ENCODE measurements around the gene CA6.
"Not testable (repeated sequence)": the region's sequence is repeated elsewhere in the genome, so short reads cannot be mapped to it uniquely, and the experiment has no call there.

The CA6 gene

DNA sequence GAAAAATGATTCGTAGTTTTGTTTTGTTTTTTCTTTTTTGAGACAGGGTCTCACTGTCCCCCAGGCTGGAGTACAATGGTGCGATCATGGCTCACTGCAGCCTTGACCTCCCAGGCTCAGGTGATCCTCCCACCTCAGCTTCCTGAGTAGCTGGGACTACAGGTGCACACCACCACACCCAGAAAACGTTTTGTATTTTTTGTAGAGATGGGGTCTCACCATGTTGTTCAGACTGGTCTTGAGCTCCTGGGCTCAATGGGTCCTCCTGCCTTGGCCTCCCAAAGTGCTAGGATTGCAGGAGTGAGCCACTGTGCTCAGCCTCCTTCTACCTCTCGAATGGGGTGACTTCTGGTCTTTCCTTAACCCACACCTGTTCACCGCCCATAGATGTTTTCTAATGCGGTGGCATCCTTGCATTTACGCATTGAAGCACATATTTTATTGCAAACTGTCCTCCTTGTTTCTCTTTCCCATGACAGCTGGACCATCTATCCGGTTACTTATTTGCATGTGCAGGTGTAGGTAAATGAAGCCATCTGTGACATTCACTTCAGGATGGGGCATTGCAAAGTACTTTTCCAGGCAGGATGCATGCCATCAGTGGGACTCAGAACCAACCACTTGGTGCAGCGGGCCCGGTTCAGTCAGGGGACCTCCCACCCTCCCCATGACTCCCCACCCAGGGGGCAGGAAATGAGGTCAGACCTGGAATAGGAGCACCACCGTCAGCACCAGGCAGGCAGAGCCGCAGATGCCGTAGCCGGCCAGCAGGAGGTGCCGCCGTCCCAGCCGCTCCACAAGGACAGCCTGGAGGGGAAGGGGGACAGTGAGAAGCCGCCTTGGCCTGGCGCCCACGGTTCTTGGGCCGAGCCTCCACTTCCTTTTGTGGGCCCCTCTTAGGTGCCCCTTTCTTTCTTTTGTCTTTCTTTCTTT is 64.0 kb downstream of the CA6 start:
- DNase-seq = peak; percentile 34

DNA sequence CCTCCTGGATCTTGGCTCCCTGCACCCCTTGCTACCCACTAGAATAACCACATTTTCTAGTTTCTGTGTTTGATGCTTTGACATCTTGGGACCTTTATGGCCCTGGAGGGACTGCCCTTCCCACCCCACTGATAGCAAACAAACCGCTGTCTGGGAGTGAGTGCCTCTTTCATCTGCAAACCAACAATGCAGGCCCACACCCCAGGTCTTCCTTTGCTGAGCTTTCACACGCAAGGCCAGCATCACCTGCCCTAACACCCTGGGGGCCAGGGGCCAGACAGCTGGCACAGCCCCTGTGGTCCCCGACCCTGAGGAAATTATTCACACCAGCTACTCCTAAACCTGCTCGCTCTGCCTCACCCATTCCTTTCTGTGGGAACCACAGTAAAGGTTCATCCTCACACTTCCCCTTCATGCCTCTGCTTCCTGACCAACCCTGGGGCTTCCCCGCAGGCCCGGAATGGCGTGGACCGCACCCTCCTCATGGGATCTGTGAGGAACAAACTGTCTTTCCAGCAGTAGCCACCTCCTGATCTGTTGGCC is 65.2 kb downstream of the CA6 start:
- DNase-seq = no peak

DNA sequence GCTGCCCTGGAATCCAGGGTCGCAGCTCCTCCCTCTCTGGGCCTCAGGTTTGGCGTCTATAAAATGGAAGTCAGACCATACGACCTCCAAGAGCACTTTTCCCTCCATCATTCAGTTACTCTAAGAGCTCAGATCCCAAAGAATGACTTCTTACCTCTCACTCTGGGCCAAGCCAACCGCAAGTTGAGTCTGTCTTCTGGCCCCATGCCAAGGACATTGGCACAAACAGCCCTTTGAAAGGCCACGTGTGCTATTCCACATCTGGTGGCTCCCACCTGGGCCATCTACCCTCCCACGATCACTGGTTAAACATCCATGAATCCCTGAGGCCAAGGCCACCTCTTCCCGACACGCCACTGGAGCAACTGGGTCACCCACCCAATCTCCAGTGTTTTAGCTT is 68.2 kb downstream of the CA6 start:
- DNase-seq = no peak

DNA sequence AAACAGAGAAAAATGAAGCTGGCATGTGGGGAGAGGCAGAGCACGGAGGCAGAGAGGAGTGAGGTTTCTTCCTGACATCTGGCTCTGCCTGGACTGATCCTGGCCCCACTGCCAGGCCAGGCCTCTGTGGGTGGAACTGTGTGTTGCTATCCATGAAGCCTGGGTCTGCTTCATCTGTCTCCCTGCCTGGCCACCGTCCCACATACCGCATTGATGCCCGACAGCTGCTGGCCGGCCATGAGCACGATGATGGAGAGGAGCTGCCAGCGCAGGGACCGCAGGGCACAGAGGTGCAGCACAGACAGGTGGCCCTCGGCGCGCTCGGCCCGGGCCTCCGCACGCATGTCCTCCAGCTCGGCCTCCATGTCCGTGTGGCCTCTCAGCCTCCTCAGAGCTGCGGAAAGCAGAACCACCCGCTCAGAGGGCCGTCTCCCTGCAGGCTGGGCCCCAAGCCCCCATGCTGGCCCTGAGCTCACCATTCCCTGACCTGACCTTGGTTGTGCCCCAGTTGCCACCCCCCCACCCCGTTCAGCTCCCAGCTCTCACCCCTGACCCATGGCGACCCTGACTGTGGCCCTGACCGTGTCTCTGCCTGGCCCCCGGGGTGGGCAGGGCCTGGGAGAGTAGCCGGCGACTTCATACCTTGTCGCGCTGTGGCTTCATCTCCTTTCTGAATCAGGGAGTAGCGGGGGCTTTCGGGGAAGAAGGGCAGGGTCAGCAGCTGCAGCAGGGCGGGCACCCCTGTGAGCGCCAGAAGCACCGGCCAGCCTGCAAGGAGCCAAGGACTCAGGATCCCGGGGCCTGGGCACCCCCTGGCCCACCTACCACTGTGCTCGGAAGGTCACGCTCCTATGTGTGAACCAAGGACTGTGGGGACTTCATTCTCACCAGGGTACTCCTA is 69.1 kb downstream of the CA6 start:
- DNase-seq = no peak

DNA sequence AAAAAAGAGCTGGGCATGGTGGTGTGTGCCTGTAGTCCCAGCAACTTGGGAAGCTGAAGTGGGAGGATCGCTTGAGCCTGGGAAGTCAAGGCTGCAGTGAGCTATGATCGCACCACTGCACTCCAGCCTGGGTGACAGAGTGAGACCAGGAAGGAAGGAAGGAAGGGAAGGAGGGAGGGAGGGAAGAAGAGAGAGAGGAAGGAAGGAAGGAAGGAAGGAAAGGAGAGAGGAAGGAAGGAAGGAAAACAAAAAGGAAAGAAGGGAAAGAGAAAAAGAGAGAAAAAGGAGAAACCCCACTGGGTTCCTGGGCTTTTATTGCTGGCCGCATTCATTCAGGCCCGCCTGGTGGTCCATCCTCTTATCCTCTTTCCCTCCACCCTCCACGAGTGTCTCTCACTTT is 70.8 kb downstream of the CA6 start:
- DNase-seq = no peak

DNA sequence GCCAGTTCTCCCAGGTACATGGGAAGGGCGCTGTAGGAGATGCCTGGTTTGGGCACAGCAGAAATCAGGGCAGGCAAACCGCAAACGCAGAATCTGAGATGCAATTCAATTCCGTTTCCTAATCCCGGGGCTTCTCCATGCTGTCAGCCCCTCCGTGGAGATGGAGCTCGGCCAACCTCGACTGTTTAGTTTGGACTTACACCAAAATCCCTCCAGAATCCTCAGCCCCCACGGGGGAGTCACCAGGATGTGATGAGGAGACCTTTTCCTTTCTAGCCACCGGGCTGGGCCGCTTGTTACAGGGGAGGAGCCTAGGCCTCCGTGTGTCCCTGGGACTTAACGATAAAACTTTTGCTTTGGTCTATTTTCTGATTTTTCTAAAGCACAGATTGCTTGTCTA is 72.7 kb downstream of the CA6 start:
- no peak for DNase-seq

DNA sequence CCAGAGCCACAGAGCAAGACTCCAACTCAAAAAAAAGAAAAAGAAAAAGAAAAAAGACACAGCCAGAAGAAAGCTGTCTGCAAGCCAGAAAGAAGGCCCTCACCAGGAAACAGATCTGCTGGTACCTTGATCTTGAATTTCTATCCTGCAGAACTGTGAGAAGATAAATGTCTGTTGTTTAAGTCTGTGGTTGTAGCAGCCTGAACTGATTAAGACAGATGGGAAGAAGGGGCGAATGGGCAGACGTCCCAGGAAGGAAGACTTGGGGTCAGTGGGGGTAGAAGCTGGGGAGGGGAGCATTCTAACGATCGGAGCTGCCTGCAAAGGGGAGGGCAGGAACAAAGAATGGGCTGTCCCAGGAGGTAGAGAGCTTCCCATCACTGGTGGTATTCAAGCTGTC is 74.2 kb downstream of the CA6 start:
- no peak for DNase-seq

DNA sequence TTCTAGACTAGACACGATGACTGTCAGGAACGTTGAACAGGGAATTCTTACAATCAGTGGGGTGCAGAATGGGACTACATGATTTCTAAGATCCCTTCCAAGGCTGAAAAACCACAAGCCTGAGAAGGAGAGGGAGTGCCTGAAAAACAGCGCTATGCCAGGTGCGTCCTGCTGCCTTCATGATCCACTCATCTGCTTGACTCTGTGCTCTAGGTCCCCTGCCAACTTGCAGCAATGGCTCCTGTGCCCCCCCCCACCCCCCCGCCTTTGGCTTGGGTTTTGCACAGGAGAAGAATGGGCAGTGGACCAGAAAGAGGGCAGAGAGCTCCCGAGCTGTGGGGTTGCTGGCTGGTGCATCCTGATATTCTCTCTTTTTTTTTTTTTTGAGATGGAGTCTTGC is 74.6 kb downstream of the CA6 start:
- no peak for DNase-seq

DNA sequence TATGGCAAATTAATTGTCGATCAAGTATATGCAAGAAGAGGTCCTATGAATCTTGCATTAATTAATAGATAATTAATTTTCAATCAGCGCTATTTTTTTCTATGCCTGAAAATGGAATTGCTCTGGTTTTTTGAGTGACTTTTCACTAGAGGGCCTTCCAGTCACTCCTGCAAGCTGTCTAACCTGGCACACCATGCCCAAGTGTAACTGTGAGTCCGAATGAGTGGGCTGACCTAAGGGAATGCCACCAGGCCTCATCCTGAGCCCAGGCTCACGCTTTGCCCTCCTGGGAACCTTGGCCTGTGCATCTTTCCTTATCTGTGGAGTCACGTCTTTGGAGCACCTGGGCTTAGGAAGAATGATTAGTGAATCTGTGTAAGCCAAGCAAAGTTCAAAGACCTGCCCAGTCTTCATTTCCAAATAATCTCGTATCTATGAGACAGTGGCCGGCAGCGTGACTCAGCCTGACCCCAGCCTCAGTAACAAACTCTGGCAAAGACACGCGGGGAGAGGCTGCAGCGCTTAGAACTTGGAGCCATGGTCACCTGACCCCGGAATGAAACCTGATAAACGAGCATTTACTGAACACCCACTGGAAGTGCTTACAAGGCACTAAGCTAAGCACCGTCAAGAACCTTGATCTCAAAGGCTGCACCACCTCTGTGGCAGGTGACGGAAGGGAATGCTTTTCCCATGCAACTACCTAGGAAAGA is 76.5 kb downstream of the CA6 start:
- not testable (repeated sequence) for DNase-seq

DNA sequence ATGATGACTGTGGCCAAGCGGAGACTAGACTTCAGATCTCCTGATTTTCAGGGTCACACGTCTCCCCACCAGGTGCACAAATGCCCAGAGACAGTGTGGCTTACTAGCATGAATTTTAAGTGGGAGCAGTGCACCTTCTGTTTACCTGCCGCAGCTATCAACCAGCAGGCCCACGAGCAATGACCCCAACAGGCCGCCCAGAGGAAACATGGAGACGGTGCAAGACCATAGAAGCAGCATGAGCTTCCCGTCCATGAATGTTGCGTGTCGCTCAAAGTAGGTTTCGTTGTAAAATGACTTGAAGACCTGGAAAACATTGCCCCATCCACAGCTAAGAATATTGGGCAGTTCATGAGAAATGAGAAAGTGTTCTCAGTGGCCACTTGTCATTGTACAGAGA is 77.1 kb downstream of the CA6 start:
- DNase-seq = no peak
